A549 (cell line): ENCODE data around the gene UQCR11. TPM values are rescaled to one million over a fixed set of nuclear protein-coding genes. Genes with fewer than 3 reads are reported as not detected.

Experiments used
- ATAC-seq, 2 experiments: fragments of 200-7000 bp in 1 of 2; fragments of >200 bp in 1 of 2; cut with Nextera tagmentation in 1 of 2; cut with Tn5 transposase in 1 of 2; 3 replicates each; pipeline versions ENCODE4 v1.8.0 to v1.9.1; 2018 to 2020; ENCODE audit warnings: mild to moderate bottlenecking in 1 of 2, moderate library complexity in 1 of 2
- CTCF ChIA-PET: fragments of 300-600 bp; sonication (Branson Sonifier 250); formaldehyde crosslinking; extraction: SDS; loops from one replicate; lab custom pipeline; 2021; ENCODE audit warnings: antibody characterized with exemption, inconsistent platforms; lab: Yijun Ruan, JAX
- POLR2A ChIA-PET: fragments of 350-600 bp; formaldehyde crosslinking; extraction: SDS; loops from one replicate; lab custom pipeline; 2021; ENCODE audit warnings: antibody characterized with exemption, inconsistent platforms; lab: Yijun Ruan, JAX
- DNase-seq, 2 experiments: peaks; one replicate each; pipeline versions ENCODE4 v3.0.0 to v3.0.0-alpha.2; 2011 to 2016; ENCODE audit warnings: low read depth in 1 of 2, low spot score in 1 of 2
- FAIRE-seq: peaks from 2 replicates; lab custom pipeline; 2011; peaks lifted over from hg19 to GRCh38; lab: Jason Lieb, UNC
- H3K27ac ChIP-seq, 2 experiments: fragments of >200 bp; sonication (Bioruptor Twin); formaldehyde crosslinking; 3 replicates each; pipeline ENCODE4 v1.5.1; 2016 to 2017
- H3K4me1 ChIP-seq: fragments of >200 bp; sonication (Bioruptor Twin); formaldehyde crosslinking; 3 replicates; pipeline ENCODE4 v1.6.1; 2016
- H3K4me2 ChIP-seq: fragments of >200 bp; sonication (Bioruptor Twin); formaldehyde crosslinking; 3 replicates; pipeline ENCODE4 v1.6.1; 2016
- H3K4me3 ChIP-seq: fragments of >200 bp; sonication (Bioruptor Twin); formaldehyde crosslinking; 3 replicates; pipeline ENCODE4 v1.5.1; 2016
- H3K9me3 ChIP-seq: fragments of >200 bp; sonication (Bioruptor Twin); formaldehyde crosslinking; 3 replicates; pipeline ENCODE4 v1.6.1; 2016
- BCL3 ChIP-seq: fragments of >200 bp; sonication (Bioruptor Twin); formaldehyde crosslinking; IDR thresholded peaks from 3 replicates; pipeline ENCODE4 v1.6.1; 2016
- CBX2 ChIP-seq: fragments of 200-600 bp; sonication (generic); IDR thresholded peaks from 2 replicates; pipeline ENCODE4 v1.6.1; 2016; ENCODE audit warnings: low read depth, mild to moderate bottlenecking, borderline replicate concordance
- CBX8 ChIP-seq: fragments of 200-600 bp; sonication (generic); IDR thresholded peaks from 2 replicates; pipeline ENCODE4 v1.6.1; 2016
- CEBPB ChIP-seq, 2 experiments: fragments of >200 bp in 1 of 2; sonication (Bioruptor Twin) in 1 of 2; formaldehyde crosslinking in 1 of 2; IDR thresholded peaks; 2 replicates each; pipeline ENCODE4 v1.6.1; 2012 to 2016
- E2F6 ChIP-seq: IDR thresholded peaks from 2 replicates; pipeline ENCODE4 v1.6.1; 2012; ENCODE audit warnings: low read depth, borderline replicate concordance
- EHF ChIP-seq: fragments of 250-450 bp; sonication (Bioruptor Pico); IDR thresholded peaks from 2 replicates; pipeline ENCODE4 v1.5.0; 2020; ENCODE audit warnings: mild to moderate bottlenecking
- EHMT2 ChIP-seq: fragments of 200-600 bp; sonication (generic); IDR thresholded peaks from 2 replicates; pipeline ENCODE4 v1.6.1; 2016; ENCODE audit warnings: antibody characterized with exemption, low read depth, mild to moderate bottlenecking, moderate library complexity
- ELK1 ChIP-seq: fragments of 150-350 bp; IDR thresholded peaks from 2 replicates; pipeline ENCODE4 v1.6.1; 2014; ENCODE audit warnings: low read depth, mild to moderate bottlenecking, low read length
- EP300 ChIP-seq, 2 experiments: fragments of >200 bp; sonication (Bioruptor Twin); formaldehyde crosslinking; IDR thresholded peaks; 2 replicates in 1 of 2; 3 replicates in 1 of 2; pipeline ENCODE4 v1.6.1; 2016 to 2017
- FOSB ChIP-seq: fragments of 250-450 bp; sonication (Bioruptor Pico); IDR thresholded peaks from 2 replicates; pipeline ENCODE4 v1.5.0; 2020; ENCODE audit warnings: mild to moderate bottlenecking, moderate library complexity
- FOSL2 ChIP-seq, 2 experiments: fragments of 450-650 bp in 1 of 2; fragments of >200 bp in 1 of 2; sonication (Bioruptor Twin) in 1 of 2; formaldehyde crosslinking; IDR thresholded peaks; 2 replicates each; pipeline versions ENCODE4 v1.5.0 to v1.6.1; 2016 to 2020; ENCODE audit warnings: mild to moderate bottlenecking in 1 of 2, moderate library complexity in 1 of 2
- HES2 ChIP-seq: fragments of >200 bp; sonication (Bioruptor Twin); formaldehyde crosslinking; IDR thresholded peaks from 2 replicates; pipeline ENCODE4 v1.6.1; 2016
- HMGXB4 ChIP-seq: fragments of 250-450 bp; sonication (Bioruptor Pico); IDR thresholded peaks from 2 replicates; pipeline ENCODE4 v1.5.0; 2021; ENCODE audit warnings: mild to moderate bottlenecking, moderate library complexity, borderline replicate concordance
- HOXB5 ChIP-seq: fragments of 250-450 bp; sonication (Bioruptor Pico); IDR thresholded peaks from 2 replicates; pipeline ENCODE4 v1.5.0; 2020; ENCODE audit warnings: mild to moderate bottlenecking, moderate library complexity
- JUN ChIP-seq, 2 experiments: fragments of >200 bp; sonication (Bioruptor Twin); formaldehyde crosslinking; IDR thresholded peaks; 2 replicates in 1 of 2; 3 replicates in 1 of 2; pipeline ENCODE4 v1.6.1; 2016 to 2017
- MAX ChIP-seq: IDR thresholded peaks from 2 replicates; pipeline ENCODE4 v1.6.1; 2012
- NFE2L2 ChIP-seq: fragments of 150-350 bp; conservative IDR thresholded peaks from 2 replicates; pipeline ENCODE4 v1.6.1; 2014; ENCODE audit warnings: low read length
- NR3C1 ChIP-seq: fragments of >200 bp; sonication (Bioruptor Twin); formaldehyde crosslinking; IDR thresholded peaks from 3 replicates; pipeline ENCODE4 v1.6.1; 2017
- POLR2A ChIP-seq: IDR thresholded peaks from 2 replicates; pipeline ENCODE4 v1.6.1; 2012; ENCODE audit warnings: mild to moderate bottlenecking, low read length
- RFX5 ChIP-seq: fragments of 450-650 bp; IDR thresholded peaks from 2 replicates; pipeline ENCODE4 v1.7.1; 2014; ENCODE audit warnings: antibody characterized with exemption, mild to moderate bottlenecking, moderate library complexity
- RNF2 ChIP-seq: fragments of 200-600 bp; sonication (generic); IDR thresholded peaks from 2 replicates; pipeline ENCODE4 v1.6.1; 2016; ENCODE audit warnings: low read depth, mild to moderate bottlenecking, antibody characterized with exemption, moderate library complexity, borderline replicate concordance
- TFCP2L1 ChIP-seq: fragments of 250-450 bp; sonication (Bioruptor Pico); IDR thresholded peaks from 2 replicates; pipeline ENCODE4 v1.5.0; 2021; ENCODE audit warnings: mild to moderate bottlenecking
- TP53 ChIP-seq: fragments of 250-450 bp; sonication (Bioruptor Pico); IDR thresholded peaks from 2 replicates; pipeline ENCODE4 v1.5.0; 2021; ENCODE audit warnings: mild to moderate bottlenecking, moderate library complexity
- USF2 ChIP-seq: fragments of 450-650 bp; IDR thresholded peaks from 2 replicates; pipeline ENCODE4 v1.6.1; 2014; ENCODE audit warnings: antibody characterized with exemption
- ZC3H11A ChIP-seq: fragments of 450-650 bp; IDR thresholded peaks from 2 replicates; pipeline ENCODE4 v1.6.1; 2014; ENCODE audit warnings: antibody characterized with exemption, mild to moderate bottlenecking
- WGBS: methylation state at CpG from one replicate; pipeline ENCODE4 v1.1.6; 2017; ENCODE audit errors: missing lambda C conversion rate; 5-methylcytosine and 5-hydroxymethylcytosine counted together
- polyA plus RNA-seq, 4 experiments: library from polyadenylated mRNA; depleted of rRNA in 3 of 4; stranded (reverse); fragments of >200 nt; fragmentation: RNase III in 1 of 4; extraction: RNeasy Plus Mini Kit Qiagen cat#74134 plus additional on column Dnase treatment in 1 of 4; gene quantifications; 2 replicates in 3 of 4; 3 replicates in 1 of 4; pipeline ENCODE4 v1.2.3, GENCODE V29; 2011 to 2017

UQCR11 gene
- polyA plus RNA-seq, 2 of the 4 experiments (the other 2 are of a cell fraction), result 111 to 152 TPM

GRCh38 chr19:1568320-1569019, 36.8 kb downstream of the UQCR11 start, which contains the start of gene MEX3D (continued):
- TF ChIP-seq BCL3 (no peak), NR3C1 (no peak), TP53 (CRISPR knock-in tag) (0 out of 2 replicates have a peak, but pooled peaks have one; percentile 51), HOXB5 (CRISPR knock-in tag) (peak; percentile 85; the same call in 1 of the 2 replicates), JUN (IDR thresholded peaks at IDR 0.05) (no peak), USF2 (no peak; the same call in 1 of the 2 replicates), RNF2 (peak; percentile 91; the same call in 1 of the 2 replicates), CEBPB (IDR thresholded peaks at IDR 0.05) (no peak), FOSB (CRISPR knock-in tag) (no peak), POLR2A (0 out of 2 replicates have a peak, but pooled peaks have one; percentile 21), CBX2 (no peak)

- ChIA-PET CTCF (interaction anchor here (0.6 to 3.8 kb wide), 2 partner anchors 21 to 83 kb away, joined by 4 to 19 read pairs; no protein-coding TSS in a partner anchor), POLR2A (no interaction called here)
- no peak for DNase-seq
- ATAC-seq, result peak in 1 of 2 experiments; percentile 36; a peak in 1 of 6 replicates
- Histone ChIP-seq H3K4me3 (peak overlapping the region; percentile 76), H3K4me1 (peaks cover 4% of the 10 kb centered on the region; the same call in 1 of the 3 replicates), H3K9me3 (no peaks in the 10 kb centered on the region), H3K4me2 (peak overlapping the region; percentile 98), H3K27ac (peak overlapping the region; percentile 82 to 92; a peak in 5 of 6 replicates)
- WGBS, result no CpG with 5 or more reads among the region's 73 CpGs
- no peak for FAIRE-seq
- TF ChIP-seq MAX (no peak), POLR2A (no peak), HES2 (no peak), EHMT2 (no peak), E2F6 (no peak), EHF (no peak), FOSL2 (IDR thresholded peaks at IDR 0.05) (no peak), FOSL2 (CRISPR knock-in tag; IDR thresholded peaks at IDR 0.05) (no peak), ZC3H11A (no peak)
These were observed 37.4 kb downstream of the UQCR11 start for GRCh38 chr19:1567848-1568227.

- CTCF ChIA-PET, result interaction anchor here (0.6 to 3.8 kb wide), 4 partner anchors 21 to 105 kb away, joined by 3 to 19 read pairs (median 4); no protein-coding TSS in a partner anchor
- FAIRE-seq, result no peak
- Histone ChIP-seq H3K9me3 (no peaks in the 10 kb centered on the region), H3K4me1 (peaks cover 4% of the 10 kb centered on the region; the same call in 1 of the 3 replicates)
- no peak for TF ChIP-seq CBX8
- no peak for TF ChIP-seq FOSB (CRISPR knock-in tag)
- TF ChIP-seq BCL3, result no peak
- TF ChIP-seq EHF, result no peak
- no peak for TF ChIP-seq HOXB5 (CRISPR knock-in tag)
- TF ChIP-seq EP300 (IDR thresholded peaks at IDR 0.05), result no peak
- TF ChIP-seq NFE2L2, result no peak
- TF ChIP-seq HMGXB4 (CRISPR knock-in tag), result no peak
- no peak for TF ChIP-seq RFX5
- no peak for TF ChIP-seq TFCP2L1
- TF ChIP-seq ELK1, result no peak
- TF ChIP-seq, all 56 proteins: peak for 0
- WGBS, result no CpG with 5 or more reads among the region's 108 CpGs
- DNase-seq, result no peak
- Histone ChIP-seq H3K4me2 (peak overlapping the region; percentile 98), H3K4me3 (peak overlapping the region; percentile 76), H3K27ac (peak overlapping the region; percentile 82 to 92)
- ATAC-seq, result peak in 1 of 2 experiments; percentile 48; a peak in 4 of 6 replicates
- POLR2A ChIA-PET, result interaction anchor here (1.0 kb wide), 1 partner anchor 26 kb away, joined by 4 read pairs; no protein-coding TSS in a partner anchor
These were observed 38.0 kb downstream of the UQCR11 start for GRCh38 chr19:1567116-1567847.
